K562 (cell line): ENCODE measurements around the gene RSF1. TPM values are rescaled to one million over a fixed set of nuclear protein-coding genes. Genes with fewer than 3 reads are reported as not detected.

Experiments used
- RERE ChIP-seq: sonication (generic); formaldehyde crosslinking; IDR thresholded peaks from 2 replicates; pipeline ENCODE4 v1.8.0; 2023; ENCODE audit warnings: missing genetic modification reagents, mild to moderate bottlenecking, borderline replicate concordance
- REST ChIP-seq, 2 experiments: fragments of 450-650 bp; formaldehyde crosslinking in 1 of 2; IDR thresholded peaks; 2 replicates each; pipeline versions ENCODE4 v1.4.0 to v1.6.1; 2014 to 2020; ENCODE audit warnings: mild to moderate bottlenecking in 2 of 2, borderline replicate concordance in 1 of 2, low read depth in 1 of 2
- polyA plus RNA-seq, 8 experiments: library from polyadenylated mRNA; depleted of rRNA in 4 of 8; stranded (reverse) in 5 of 8; unstranded in 3 of 8; fragments of >200 nt; fragmentation: Nextera tagmentation in 2 of 8; fragmentation: Illumina TruSeq in 1 of 8; extraction: Ambion mirVana in 2 of 8; extraction: Trizol in 1 of 8; gene quantifications; 2 replicates each; pipeline versions ENCODE4 v1.2.1 to v1.2.3, GENCODE V29; 2011 to 2014; ENCODE audit warnings: inconsistent platforms in 1 of 8, missing spikeins in 1 of 8
- total RNA-seq, 7 experiments: library from RNA; depleted of rRNA in 6 of 7; stranded (reverse); fragments of >200 nt in 6 of 7; fragmentation: Illumina TruSeq in 2 of 7; extraction: Trizol in 2 of 7; gene quantifications; 2 replicates each; pipeline versions ENCODE4 v1.2.1 to v1.2.3, GENCODE V29; 2011 to 2021; ENCODE audit warnings: low replicate concordance in 1 of 7

RSF1 gene
- total and polyA plus RNA-seq, 9 of the 15 experiments (the other 6 are each of a cell fraction or from before 2014, with no cell fraction given) = 9.7 to 63.6 (median 42.8) TPM

- TF ChIP-seq REST (IDR thresholded peaks at IDR 0.05; ENCODE audit: borderline replicate concordance) (peak; percentile 63; the same call in 1 of the 2 replicates), REST (CRISPR knock-in tag; IDR thresholded peaks at IDR 0.05; ENCODE audit: low read depth) (no peak), RERE (CRISPR knock-in tag) (no peak)
Observed at GRCh38 chr11:77619576-77620198, 200.8 kb downstream of the RSF1 start (continued).
